ENCODE data around the gene ISM1.

The ISM1 gene

DNA sequence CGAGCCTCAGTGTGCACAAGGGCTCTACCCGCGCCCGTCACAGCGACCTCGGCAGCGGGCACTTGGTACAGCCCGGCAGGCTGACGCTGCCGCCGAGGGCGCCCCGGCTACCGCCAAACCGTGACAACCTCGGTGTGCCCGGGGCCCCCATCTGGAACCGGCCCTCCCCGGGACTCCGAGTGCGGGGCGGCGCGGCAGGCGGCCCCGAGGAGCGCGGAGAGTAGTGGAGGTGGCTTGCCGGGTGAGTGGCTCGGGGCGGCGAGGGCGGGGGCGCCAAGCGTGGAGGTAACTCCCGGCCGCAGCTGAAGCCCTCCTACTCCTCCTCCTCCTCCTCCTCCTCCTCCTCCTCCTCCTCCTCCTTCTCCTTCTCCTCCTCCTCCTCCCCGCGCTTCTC, at the start of gene ISM1:
Gene ISM1, plus strand, starts transcription at position 371 of the 394 bp plus-strand sequence. CDS start 503 bp downstream, outside the sequence.
- H4K20me1 ChIP-seq (ENCODE audit: insufficient read depth, low read length), result no peaks in the 10 kb centered on the region
- no peak within 1 kb of the TSS for H3K9ac ChIP-seq (ENCODE audit: low read length)
- H3K4me2 ChIP-seq (ENCODE audit: low read length), result no peak within 1 kb of the TSS
- no peaks in the 10 kb centered on the region for H3K9me3 ChIP-seq (ENCODE audit: low read length)
- TF ChIP-seq, protein P1, sequence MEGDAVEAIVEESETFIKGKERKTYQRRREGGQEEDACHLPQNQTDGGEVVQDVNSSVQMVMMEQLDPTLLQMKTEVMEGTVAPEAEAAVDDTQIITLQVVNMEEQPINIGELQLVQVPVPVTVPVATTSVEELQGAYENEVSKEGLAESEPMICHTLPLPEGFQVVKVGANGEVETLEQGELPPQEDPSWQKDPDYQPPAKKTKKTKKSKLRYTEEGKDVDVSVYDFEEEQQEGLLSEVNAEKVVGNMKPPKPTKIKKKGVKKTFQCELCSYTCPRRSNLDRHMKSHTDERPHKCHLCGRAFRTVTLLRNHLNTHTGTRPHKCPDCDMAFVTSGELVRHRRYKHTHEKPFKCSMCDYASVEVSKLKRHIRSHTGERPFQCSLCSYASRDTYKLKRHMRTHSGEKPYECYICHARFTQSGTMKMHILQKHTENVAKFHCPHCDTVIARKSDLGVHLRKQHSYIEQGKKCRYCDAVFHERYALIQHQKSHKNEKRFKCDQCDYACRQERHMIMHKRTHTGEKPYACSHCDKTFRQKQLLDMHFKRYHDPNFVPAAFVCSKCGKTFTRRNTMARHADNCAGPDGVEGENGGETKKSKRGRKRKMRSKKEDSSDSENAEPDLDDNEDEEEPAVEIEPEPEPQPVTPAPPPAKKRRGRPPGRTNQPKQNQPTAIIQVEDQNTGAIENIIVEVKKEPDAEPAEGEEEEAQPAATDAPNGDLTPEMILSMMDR (IDR thresholded peaks at IDR 0.05; ENCODE audit: low read length), result no peak
- no peak for TF ChIP-seq EZH2 (IDR thresholded peaks at IDR 0.05; ENCODE audit: borderline replicate concordance, low read length)
- no peaks in the 10 kb centered on the region for H3K4me1 ChIP-seq (ENCODE audit: insufficient read depth, low read length, severe bottlenecking)
- H3K27me3 ChIP-seq (ENCODE audit: insufficient read depth, low read length), result no peaks in the 10 kb centered on the region
- H3K79me2 ChIP-seq (ENCODE audit: insufficient read depth, low read length), result no peaks in the 10 kb centered on the region
- H3K9me2 ChIP-seq (ENCODE audit: low read depth, low read length), result no peaks in the 10 kb centered on the region
- H3K27ac ChIP-seq (ENCODE audit: low read depth, low read length, poor library complexity, severe bottlenecking), result no peak within 1 kb of the TSS
- no peak within 1 kb of the TSS for H2AFZ ChIP-seq (ENCODE audit: low read length)
- H3K4me3 ChIP-seq (ENCODE audit: low read depth, low read length, poor library complexity, severe bottlenecking), result no peak within 1 kb of the TSS
- H3F3A ChIP-seq (ENCODE audit: insufficient read depth, low read length), result no peaks in the 10 kb centered on the region
- no peaks in the 10 kb centered on the region for H3K36me3 ChIP-seq (ENCODE audit: insufficient read depth, low read length)

DNA sequence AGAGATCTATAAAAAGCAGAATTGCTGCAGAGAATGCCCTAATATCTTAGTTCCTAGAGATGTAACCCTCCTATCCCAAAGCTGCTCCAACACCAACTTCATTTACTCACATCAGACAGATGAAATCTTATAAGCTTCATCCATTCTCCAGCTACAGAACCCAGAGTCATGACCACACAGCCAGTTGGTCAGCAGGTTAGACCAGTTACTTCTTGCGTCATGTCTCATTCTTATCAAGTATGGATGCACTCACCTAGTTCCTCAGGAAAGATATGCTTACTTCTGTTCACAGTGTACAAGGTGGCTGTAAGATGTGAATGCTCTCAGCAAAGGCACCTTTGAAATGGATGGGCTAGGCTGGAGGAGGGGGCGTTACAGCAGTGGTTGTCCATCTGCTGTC, 47.9 kb upstream of the ISM1 start:
- H2AFZ ChIP-seq (ENCODE audit: low read length), result no peak overlapping the region
- no peak overlapping the region for H3K4me2 ChIP-seq (ENCODE audit: low read length)
- H3K9me3 ChIP-seq (ENCODE audit: low read length), result no peaks in the 10 kb centered on the region
- H3K4me1 ChIP-seq (ENCODE audit: insufficient read depth, low read length, severe bottlenecking), result no peaks in the 10 kb centered on the region
- no peaks in the 10 kb centered on the region for H3K27me3 ChIP-seq (ENCODE audit: insufficient read depth, low read length)
- no peak for TF ChIP-seq EZH2 (IDR thresholded peaks at IDR 0.05; ENCODE audit: borderline replicate concordance, low read length)
- TF ChIP-seq, protein P1 (IDR thresholded peaks at IDR 0.05; ENCODE audit: low read length), result no peak
- H3K27ac ChIP-seq (ENCODE audit: low read depth, low read length, poor library complexity, severe bottlenecking), result no peak overlapping the region
- no peaks in the 10 kb centered on the region for H3K79me2 ChIP-seq (ENCODE audit: insufficient read depth, low read length)
- no peak overlapping the region for H3K9ac ChIP-seq (ENCODE audit: low read length)
- H3K36me3 ChIP-seq (ENCODE audit: insufficient read depth, low read length), result no peaks in the 10 kb centered on the region
- no peak overlapping the region for H3K4me3 ChIP-seq (ENCODE audit: low read depth, low read length, poor library complexity, severe bottlenecking)
- H4K20me1 ChIP-seq (ENCODE audit: insufficient read depth, low read length), result no peaks in the 10 kb centered on the region
- no peaks in the 10 kb centered on the region for H3F3A ChIP-seq (ENCODE audit: insufficient read depth, low read length)
- H3K9me2 ChIP-seq (ENCODE audit: low read depth, low read length), result no peaks in the 10 kb centered on the region

DNA sequence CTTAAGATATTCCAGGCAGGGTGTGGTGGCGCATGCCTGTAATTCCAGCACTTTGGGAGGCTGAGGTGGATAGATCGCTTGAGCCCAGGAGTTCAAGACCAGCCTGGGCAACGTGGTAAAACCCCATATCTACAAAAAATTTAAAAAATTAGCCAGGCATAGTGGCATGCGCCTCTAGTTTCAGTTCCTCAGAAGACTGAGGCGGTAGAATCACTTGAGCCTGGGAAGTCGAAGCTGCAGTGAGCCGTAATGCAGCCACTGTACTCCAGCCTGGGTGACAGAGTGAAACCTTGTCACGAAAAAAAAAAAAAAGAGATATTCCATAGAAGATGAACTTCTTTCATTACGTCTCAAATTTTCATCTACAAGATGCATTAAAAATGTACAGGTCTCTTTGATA, 46.7 kb upstream of the ISM1 start:
- H3K79me2 ChIP-seq (ENCODE audit: insufficient read depth, low read length), result no peaks in the 10 kb centered on the region
- H3K9ac ChIP-seq (ENCODE audit: low read length), result no peak overlapping the region
- TF ChIP-seq, protein P1 (IDR thresholded peaks at IDR 0.05; ENCODE audit: low read length), result no peak
- TF ChIP-seq EZH2 (IDR thresholded peaks at IDR 0.05; ENCODE audit: borderline replicate concordance, low read length), result no peak
- no peaks in the 10 kb centered on the region for H4K20me1 ChIP-seq (ENCODE audit: insufficient read depth, low read length)
- no peaks in the 10 kb centered on the region for H3K4me1 ChIP-seq (ENCODE audit: insufficient read depth, low read length, severe bottlenecking)
- no peak overlapping the region for H3K4me3 ChIP-seq (ENCODE audit: low read depth, low read length, poor library complexity, severe bottlenecking)
- no peaks in the 10 kb centered on the region for H3F3A ChIP-seq (ENCODE audit: insufficient read depth, low read length)
- no peaks in the 10 kb centered on the region for H3K9me3 ChIP-seq (ENCODE audit: low read length)
- H3K36me3 ChIP-seq (ENCODE audit: insufficient read depth, low read length), result no peaks in the 10 kb centered on the region
- no peak overlapping the region for H2AFZ ChIP-seq (ENCODE audit: low read length)
- no peaks in the 10 kb centered on the region for H3K9me2 ChIP-seq (ENCODE audit: low read depth, low read length)
- no peak overlapping the region for H3K4me2 ChIP-seq (ENCODE audit: low read length)
- H3K27ac ChIP-seq (ENCODE audit: low read depth, low read length, poor library complexity, severe bottlenecking), result no peak overlapping the region
- H3K27me3 ChIP-seq (ENCODE audit: insufficient read depth, low read length), result no peaks in the 10 kb centered on the region
